Gastrocnemius medialis (tissue), 4 donors: ENCODE measurements around the gene MIPOL1. TPM values are rescaled to one million over a fixed set of nuclear protein-coding genes. Genes with fewer than 3 reads are reported as not detected.

ENCODE experiments used
- ATAC-seq, 2 donors: fragments of 150-250 bp; one replicate each; pipeline ENCODE4 v1.9.1; 2016
- DNase-seq, 2 donors: peaks; one replicate each; pipeline ENCODE4 v3.0.0-alpha.2; 2019
- H3K27ac ChIP-seq, 4 donors: fragments of 200-600 bp; sonication (generic); 1 replicate in 1 of 4; 2 replicates in 3 of 4; pipeline ENCODE4 v1.5.1; 2016 to 2018; ENCODE audit warnings: mild to moderate bottlenecking in 2 of 4, moderate library complexity in 1 of 4
- H3K27me3 ChIP-seq, 3 donors: fragments of 200-600 bp; sonication (generic) in 2 of 3; 1 replicate in 1 of 3; 2 replicates in 2 of 3; pipeline versions ENCODE4 v1.5.1 to v1.6.0; 2016 to 2019; ENCODE audit warnings: mild to moderate bottlenecking in 1 of 3, moderate library complexity in 1 of 3
- H3K36me3 ChIP-seq, 2 donors: fragments of 200-600 bp; sonication (generic) in 1 of 2; one replicate each; pipeline ENCODE4 v1.5.1; 2017 to 2018
- H3K4me1 ChIP-seq, 2 donors: fragments of 200-600 bp; sonication (generic) in 1 of 2; one replicate each; pipeline ENCODE4 v1.5.1; 2016 to 2017; ENCODE audit warnings: mild to moderate bottlenecking in 2 of 2
- H3K4me3 ChIP-seq, 4 donors: fragments of 200-600 bp; sonication (generic) in 3 of 4; 1 replicate in 1 of 4; 2 replicates in 3 of 4; pipeline ENCODE4 v1.5.1; 2016 to 2019; ENCODE audit warnings: mild to moderate bottlenecking in 2 of 4
- H3K9me3 ChIP-seq, 3 donors: fragments of 200-600 bp; sonication (generic) in 2 of 3; 1 replicate in 1 of 3; 2 replicates in 2 of 3; pipeline ENCODE4 v1.5.1; 2016 to 2019
- POLR2A ChIP-seq, 2 donors: fragments of 450-650 bp; IDR thresholded peaks; one replicate each; pipeline ENCODE4 v1.6.1; 2017; ENCODE audit warnings: antibody characterized with exemption in 2 of 2, mild to moderate bottlenecking in 2 of 2, moderate library complexity in 2 of 2
- in situ Hi-C, 4 donors: fragments of 200-750 bp; cut with MboI; loops; one replicate each; pipeline versions ENCODE4 v1.15.0 to v1.8.0; 2017; ENCODE audit warnings: low sequenced_read_pairs in 4 of 4
- intact Hi-C: fragments of 100-400 bp; cut with DNase I; formaldehyde crosslinking; loops from one replicate; pipeline ENCODE4 v1.15.1; 2023; ENCODE audit warnings: low total_unique reads
- total RNA-seq, 4 donors: library from RNA; depleted of rRNA; stranded (reverse); fragments of >200 nt; gene quantifications; one replicate each; pipeline versions ENCODE4 v1.1.0 to v1.2.3, GENCODE V29; 2016
- TF ChIP-seq, protein P1 (sequence below), 5 experiments: fragments of 450-650 bp in 3 of 5; fragments of 200-600 bp in 2 of 5; sonication (generic) in 2 of 5; IDR thresholded peaks in 4 of 5; conservative IDR thresholded peaks in 1 of 5; 1 replicate in 4 of 5; 2 replicates in 1 of 5; pipeline ENCODE4 v1.5.1; 2016 to 2019; ENCODE audit warnings: antibody characterized with exemption in 5 of 5, mild to moderate bottlenecking in 3 of 5, moderate library complexity in 3 of 5

MIPOL1 gene
- total RNA-seq, 4 donors from 2014 or later, result 3.1 to 13.7 (median 4.1) TPM

DNA sequence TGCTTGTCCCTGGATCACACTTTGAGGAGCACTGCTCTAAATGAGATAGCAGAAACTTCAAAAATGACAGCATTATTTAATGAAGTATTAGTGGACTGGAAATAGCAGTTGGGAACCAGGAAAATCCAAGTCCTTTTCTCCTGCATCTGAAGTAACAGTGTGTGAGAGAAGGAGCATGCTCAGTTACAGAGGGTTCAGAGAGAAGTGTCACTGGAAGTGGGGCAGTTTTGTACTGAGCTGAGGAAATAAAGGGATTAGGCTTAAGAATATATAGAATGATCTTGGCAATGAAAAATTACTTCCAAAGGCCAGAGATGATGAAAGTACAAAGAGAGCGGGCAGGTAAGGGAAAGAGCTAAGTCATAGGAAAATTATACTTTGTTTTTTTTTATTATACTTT lies 130.9 kb downstream of the MIPOL1 start:
- ATAC-seq, result no peak
- no peak for DNase-seq
- Histone ChIP-seq H3K4me1 (no peaks in the 10 kb centered on the region), H3K4me3 (no peak overlapping the region), H3K27ac (no peak overlapping the region), H3K36me3 (peaks cover 0 to 8% of the 10 kb centered on the region in 2 donors), H3K9me3 (peaks cover 0 to 4% (median 0%) of the 10 kb centered on the region in 3 donors), H3K27me3 (no peaks in the 10 kb centered on the region)
- TF ChIP-seq, protein P1, sequence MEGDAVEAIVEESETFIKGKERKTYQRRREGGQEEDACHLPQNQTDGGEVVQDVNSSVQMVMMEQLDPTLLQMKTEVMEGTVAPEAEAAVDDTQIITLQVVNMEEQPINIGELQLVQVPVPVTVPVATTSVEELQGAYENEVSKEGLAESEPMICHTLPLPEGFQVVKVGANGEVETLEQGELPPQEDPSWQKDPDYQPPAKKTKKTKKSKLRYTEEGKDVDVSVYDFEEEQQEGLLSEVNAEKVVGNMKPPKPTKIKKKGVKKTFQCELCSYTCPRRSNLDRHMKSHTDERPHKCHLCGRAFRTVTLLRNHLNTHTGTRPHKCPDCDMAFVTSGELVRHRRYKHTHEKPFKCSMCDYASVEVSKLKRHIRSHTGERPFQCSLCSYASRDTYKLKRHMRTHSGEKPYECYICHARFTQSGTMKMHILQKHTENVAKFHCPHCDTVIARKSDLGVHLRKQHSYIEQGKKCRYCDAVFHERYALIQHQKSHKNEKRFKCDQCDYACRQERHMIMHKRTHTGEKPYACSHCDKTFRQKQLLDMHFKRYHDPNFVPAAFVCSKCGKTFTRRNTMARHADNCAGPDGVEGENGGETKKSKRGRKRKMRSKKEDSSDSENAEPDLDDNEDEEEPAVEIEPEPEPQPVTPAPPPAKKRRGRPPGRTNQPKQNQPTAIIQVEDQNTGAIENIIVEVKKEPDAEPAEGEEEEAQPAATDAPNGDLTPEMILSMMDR (IDR thresholded peaks at IDR 0.05 in 4 of 5, conservative IDR thresholded peaks at IDR 0.05 in 1 of 5), result no peak
- TF ChIP-seq POLR2A (IDR thresholded peaks at IDR 0.05), result no peak
- intact Hi-C loops (no loop called here), in situ Hi-C loops (no loop called here)

DNA sequence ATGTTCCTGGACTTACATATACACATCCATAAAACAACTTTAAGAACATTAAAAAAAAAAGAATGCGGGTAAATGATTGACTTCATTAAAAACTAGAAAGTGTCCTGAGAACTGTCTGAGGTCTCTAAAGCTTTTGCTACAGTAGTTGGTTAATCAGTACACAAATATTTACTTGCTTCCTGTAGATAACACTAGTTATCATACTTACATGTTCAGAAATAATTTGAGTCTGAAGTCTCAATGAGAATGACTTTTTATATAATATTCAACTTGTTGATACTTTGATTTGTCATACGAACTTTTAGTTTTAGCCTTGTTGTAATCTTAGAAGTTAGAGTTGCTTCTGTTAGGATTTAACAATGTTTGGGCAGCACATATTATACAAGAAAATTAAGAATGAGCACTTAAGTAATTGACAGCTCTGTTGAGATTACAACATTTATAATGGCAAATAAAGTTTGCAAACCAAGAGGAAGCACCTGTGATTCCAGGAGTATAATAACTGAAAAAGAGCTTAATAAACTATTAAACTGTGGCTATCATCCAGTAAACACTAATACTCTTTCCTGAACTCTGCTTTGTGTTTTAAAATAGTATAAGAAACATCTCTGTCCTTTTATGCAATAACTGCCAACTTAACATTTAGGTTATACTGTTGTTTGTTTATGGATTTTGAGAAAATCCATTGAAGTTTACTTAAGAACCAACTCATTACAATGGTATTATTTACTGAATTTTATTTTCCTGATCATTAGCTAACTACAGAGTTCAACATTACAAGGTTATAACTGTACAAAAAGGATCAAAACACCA lies 131.7 kb downstream of the MIPOL1 start:
- in situ Hi-C loops (no loop called here), intact Hi-C loops (no loop called here)
- peaks cover 0 to 8% of the 10 kb centered on the region in 2 donors for H3K36me3 ChIP-seq
- H3K9me3 ChIP-seq, result peaks cover 0 to 4% (median 0%) of the 10 kb centered on the region in 3 donors
- H3K27ac ChIP-seq, result no peak overlapping the region
- no peak for ATAC-seq
- no peak for DNase-seq
- no peaks in the 10 kb centered on the region for H3K4me1 ChIP-seq
- H3K4me3 ChIP-seq, result no peak overlapping the region
- no peaks in the 10 kb centered on the region for H3K27me3 ChIP-seq
- TF ChIP-seq, protein P1 (IDR thresholded peaks at IDR 0.05 in 4 of 5, conservative IDR thresholded peaks at IDR 0.05 in 1 of 5), result no peak
- TF ChIP-seq POLR2A (IDR thresholded peaks at IDR 0.05), result no peak

DNA sequence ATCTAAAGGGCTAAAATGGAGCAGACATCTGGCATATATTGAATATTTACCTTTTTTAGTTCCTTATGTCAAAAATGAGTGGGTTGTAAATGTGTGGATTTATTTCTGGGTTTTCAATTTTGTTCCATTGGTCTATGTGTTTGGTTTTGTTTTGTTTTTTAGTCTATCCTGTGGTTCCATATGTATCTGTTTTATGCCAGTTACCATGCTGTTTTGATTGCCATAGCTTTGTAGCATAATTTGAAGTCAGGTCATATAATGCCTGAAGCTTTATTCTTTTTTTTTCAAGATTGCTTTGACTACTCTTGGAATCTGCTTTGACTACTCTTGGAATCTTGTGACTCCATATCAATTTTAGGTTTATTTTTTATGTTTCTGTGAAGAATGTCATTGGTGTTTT lies 133.2 kb downstream of the MIPOL1 start:
- Histone ChIP-seq H3K4me1 (no peaks in the 10 kb centered on the region), H3K4me3 (no peak overlapping the region), H3K36me3 (peaks cover 0 to 8% of the 10 kb centered on the region in 2 donors), H3K27me3 (no peaks in the 10 kb centered on the region), H3K27ac (no peak overlapping the region), H3K9me3 (peaks cover 0 to 4% (median 0%) of the 10 kb centered on the region in 3 donors)
- TF ChIP-seq POLR2A (IDR thresholded peaks at IDR 0.05), result no peak
- TF ChIP-seq, protein P1 (IDR thresholded peaks at IDR 0.05 in 4 of 5, conservative IDR thresholded peaks at IDR 0.05 in 1 of 5), result no peak
- ATAC-seq, result no peak
- intact Hi-C loops (no loop called here), in situ Hi-C loops (no loop called here)
- DNase-seq, result no peak

DNA sequence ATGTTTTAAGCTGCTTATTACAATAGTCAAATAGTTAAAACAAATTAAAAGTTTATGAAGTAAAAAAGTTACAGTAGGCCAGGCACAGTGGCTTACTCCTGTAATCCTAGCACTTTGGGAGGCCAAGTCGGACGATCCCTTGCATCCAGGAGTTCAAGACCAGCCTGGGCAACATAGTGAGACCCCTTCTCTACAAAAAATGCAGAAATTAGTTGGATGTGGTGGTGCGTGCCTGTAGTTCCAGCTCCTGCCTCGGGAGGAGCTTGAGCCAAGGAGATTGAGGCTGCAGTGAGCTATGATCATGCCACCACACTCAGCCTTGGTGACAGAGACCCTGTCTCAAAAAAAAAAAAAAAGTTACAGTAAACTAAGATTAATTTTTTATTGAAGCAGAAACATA lies 142.6 kb downstream of the MIPOL1 start:
- Histone ChIP-seq H3K36me3 (no peaks in the 10 kb centered on the region), H3K27ac (no peak overlapping the region), H3K27me3 (no peaks in the 10 kb centered on the region), H3K9me3 (no peaks in the 10 kb centered on the region), H3K4me1 (no peaks in the 10 kb centered on the region), H3K4me3 (no peak overlapping the region)
- intact Hi-C loops, result no loop called here
- ATAC-seq (no peak), DNase-seq (no peak)
- TF ChIP-seq POLR2A (IDR thresholded peaks at IDR 0.05), result no peak
- TF ChIP-seq, protein P1 (IDR thresholded peaks at IDR 0.05 in 4 of 5, conservative IDR thresholded peaks at IDR 0.05 in 1 of 5), result no peak
- in situ Hi-C loops, result no loop called here
